ENCODE data around the gene WDR27.

DNA sequence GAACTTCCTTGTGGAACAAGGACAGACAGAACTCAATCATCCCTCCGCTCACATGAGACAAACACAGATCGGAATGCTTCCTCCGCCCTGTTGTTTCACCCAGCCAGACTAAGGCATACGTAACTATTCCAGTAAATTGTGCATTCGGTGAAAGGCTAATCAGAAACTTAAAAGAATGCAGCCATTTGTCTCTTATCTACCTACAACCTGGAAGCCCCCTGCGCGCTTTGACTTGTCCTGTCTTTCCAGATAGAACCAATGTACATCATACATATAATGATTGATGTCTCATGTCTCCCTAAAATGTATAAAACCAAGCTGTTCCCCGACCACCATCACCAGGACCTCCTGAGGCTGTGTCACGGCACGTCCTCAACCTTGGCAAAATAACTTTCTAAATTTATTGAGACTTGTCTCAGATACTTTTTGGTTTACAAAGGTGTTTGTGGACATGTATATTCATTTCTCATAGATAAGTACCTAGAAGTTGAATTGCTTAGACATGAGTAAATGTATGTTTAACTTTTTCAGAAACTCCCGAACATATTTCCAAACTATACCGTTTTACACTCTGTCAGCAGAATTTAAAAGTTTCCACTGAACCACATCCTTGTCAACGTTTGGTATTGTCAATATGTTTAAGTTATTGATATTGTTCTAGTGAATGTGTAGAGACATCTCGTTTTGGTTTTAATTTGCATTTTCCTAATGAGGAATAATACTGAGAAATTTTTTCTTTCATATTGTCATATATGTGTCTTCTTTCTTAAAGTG, 250.6 kb downstream of the WDR27 start:
- TF ChIP-seq GATA2 (IDR thresholded peaks at IDR 0.05; ENCODE audit: low read depth, low read length) (no peak), GATA3 (IDR thresholded peaks at IDR 0.05; ENCODE audit: low read depth, low read length) (no peak)
